Stomach (tissue), 9 donors: ENCODE data around the gene ATP11B. TPM values are rescaled to one million over a fixed set of nuclear protein-coding genes. Genes with fewer than 3 reads are reported as not detected.
A peak's percentile ranks its signal among the peaks of the same experiment; 100 is the strongest.
"Not testable (repeated sequence)": the region's sequence is repeated elsewhere in the genome, so short reads cannot be mapped to it uniquely, and the experiment has no call there.

Experiments used
- DNase-seq, 2 donors: peaks; one replicate each; pipeline versions ENCODE4 v3.0.0 to v3.0.0-alpha.2; 2013 to 2019
- H3K27ac ChIP-seq, 5 donors: fragments of 200-600 bp in 4 of 5; sonication (generic) in 4 of 5; one replicate each; pipeline ENCODE4 v1.5.1; 2013 to 2019; ENCODE audit warnings: mild to moderate bottlenecking in 1 of 5, moderate library complexity in 1 of 5
- H3K27me3 ChIP-seq, 3 donors: fragments of 200-600 bp; sonication (generic); one replicate each; pipeline ENCODE4 v1.5.1; 2017 to 2019; ENCODE audit warnings: mixed run types in 1 of 3
- H3K36me3 ChIP-seq, 4 donors: fragments of 200-600 bp; sonication (generic); 1 replicate in 3 of 4; 2 replicates in 1 of 4; pipeline ENCODE4 v1.5.1; 2016 to 2019
- H3K4me1 ChIP-seq, 4 donors: fragments of 200-600 bp; sonication (generic); one replicate each; pipeline ENCODE4 v1.5.1; 2016 to 2019
- H3K4me3 ChIP-seq, 4 donors: fragments of 200-600 bp; sonication (generic) in 3 of 4; one replicate each; pipeline ENCODE4 v1.5.1; 2016 to 2019; ENCODE audit warnings: mild to moderate bottlenecking in 1 of 4
- H3K9me3 ChIP-seq, 4 donors: fragments of 200-600 bp; sonication (generic); one replicate each; pipeline ENCODE4 v1.5.1; 2016 to 2019
- CTCF ChIP-seq, 7 experiments: fragments of 450-650 bp in 4 of 7; fragments of 200-600 bp in 3 of 7; sonication (generic) in 3 of 7; IDR thresholded peaks; one replicate each; pipeline ENCODE4 v1.5.1; 2016 to 2019; ENCODE audit warnings: antibody characterized with exemption in 7 of 7, control low read depth in 2 of 7, mild to moderate bottlenecking in 1 of 7
- EP300 ChIP-seq: sonication (generic); formaldehyde crosslinking; IDR thresholded peaks from one replicate; pipeline ENCODE4 v1.6.1; 2017; ENCODE audit warnings: antibody characterized with exemption
- POLR2A ChIP-seq, 4 donors: fragments of 450-650 bp; IDR thresholded peaks; one replicate each; pipeline ENCODE4 v1.6.1; 2016; ENCODE audit warnings: antibody characterized with exemption in 4 of 4, control low read depth in 2 of 4, mild to moderate bottlenecking in 1 of 4, moderate library complexity in 1 of 4
- POLR2AphosphoS5 ChIP-seq, 3 donors: sonication (generic); formaldehyde crosslinking; IDR thresholded peaks; one replicate each; pipeline ENCODE4 v1.6.1; 2016; ENCODE audit warnings: antibody characterized with exemption in 3 of 3
- WGBS, 5 donors: extraction: QIAGEN DNeasy Blood & Tissue Kit in 3 of 5; methylation state at CpG; one replicate each; pipeline versions ENCODE4 v1.1.5 to v1.1.7; 2013 to 2018; 5-methylcytosine and 5-hydroxymethylcytosine counted together
- intact Hi-C: fragments of 100-400 bp; cut with DNase I; formaldehyde crosslinking; loops from one replicate; pipeline ENCODE4 v1.15.1; 2023; ENCODE audit warnings: low total_unique reads
- polyA plus RNA-seq, 3 donors: library from polyadenylated mRNA; stranded (reverse); fragments of 200-250 nt; gene quantifications; one replicate each; pipeline ENCODE4 v1.2.3, GENCODE V29; 2013
- total RNA-seq, 5 donors: library from RNA; depleted of rRNA; stranded (reverse); fragments of >200 nt; gene quantifications; one replicate each; pipeline versions ENCODE4 v1.1.0 to v1.2.3, GENCODE V29; 2014 to 2016
- donor health status: healthy with polysubstance abuse.
- donor health status: Bipolar disorder and iron deficiency.
- donor health status: healthy.

Gene ATP11B
- total and polyA plus RNA-seq, 8 donors: 9.6 to 449 (median 120) TPM

DNA sequence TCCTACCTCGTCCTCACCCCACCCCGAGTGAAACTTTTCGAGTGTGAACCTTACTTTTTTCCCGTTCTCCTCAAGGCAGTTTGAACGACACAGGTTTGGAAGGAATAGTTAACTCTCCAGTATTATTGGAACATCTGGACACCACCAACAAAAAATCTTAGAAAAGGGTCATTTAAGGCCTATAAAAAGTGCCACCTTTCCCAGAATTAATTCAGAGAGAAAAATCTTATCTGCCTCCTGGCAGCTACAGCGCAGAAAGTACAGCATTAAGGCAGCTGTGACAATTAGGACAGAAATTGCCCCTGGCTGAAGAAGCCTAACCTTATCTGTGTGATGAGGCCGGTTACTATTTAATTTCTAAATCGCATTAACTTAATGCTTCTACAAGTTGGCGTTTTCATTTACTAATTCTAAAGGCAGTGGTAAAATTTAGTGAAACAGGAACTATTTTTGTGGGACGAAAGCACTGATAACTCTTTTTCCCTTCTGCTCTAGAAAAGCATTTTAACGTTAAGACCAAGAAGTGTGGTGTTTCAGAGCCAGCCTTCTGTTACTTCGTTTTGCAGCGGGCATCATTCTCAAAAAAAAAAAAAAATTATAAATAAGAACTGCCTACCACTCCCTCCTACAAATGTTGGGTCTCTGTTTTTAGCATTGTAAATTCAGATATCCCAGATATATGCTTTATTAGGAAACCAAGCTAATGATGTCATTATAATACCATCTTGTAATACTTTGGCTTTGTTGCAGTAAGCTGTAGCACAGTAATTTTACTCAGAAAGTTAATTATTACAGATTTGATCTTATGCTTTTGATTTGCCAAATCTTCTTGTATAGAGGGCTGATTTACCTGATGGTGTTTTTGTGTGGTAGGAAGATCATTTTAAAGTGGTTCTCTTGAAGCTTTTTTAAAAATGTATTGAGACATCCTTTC is 1.4 kb downstream of the ATP11B start:
- peak in 1 of 2 donors; percentile 33 for DNase-seq
- WGBS, 5 donors: 2 to 6% (median 4%) methylated on average over 13 of the region's 13 CpGs
- TF ChIP-seq CTCF (IDR thresholded peaks at IDR 0.05): no peak
- no peak for TF ChIP-seq POLR2AphosphoS5 (IDR thresholded peaks at IDR 0.05)
- intact Hi-C loops: no loop called here
- Histone ChIP-seq H3K36me3 (no peaks in the 10 kb centered on the region), H3K9me3 (no peaks in the 10 kb centered on the region), H3K4me3 (peak overlapping the region; percentile 84 to 96 (median 90)), H3K27me3 (no peaks in the 10 kb centered on the region), H3K27ac (peak overlapping the region; percentile 95 to 99 (median 96)), H3K4me1 (peaks cover 0 to 51% (median 34%) of the 10 kb centered on the region in 4 donors)

- Histone ChIP-seq H3K4me3 (peak overlapping the region; percentile 84 to 96 (median 90)), H3K9me3 (no peaks in the 10 kb centered on the region), H3K27me3 (no peaks in the 10 kb centered on the region), H3K4me1 (peaks cover 0 to 50% (median 34%) of the 10 kb centered on the region in 4 donors), H3K36me3 (no peaks in the 10 kb centered on the region), H3K27ac (peak overlapping the region in 4 of 5 donors; percentile 95 to 99 (median 97))
- 10 to 25% (median 19%) methylated on average over 3 of the region's 3 CpGs for WGBS, 5 donors
- TF ChIP-seq POLR2AphosphoS5 (IDR thresholded peaks at IDR 0.05) (peak in 2 of 3 donors; percentile 46 to 56), EP300 (no peak)
- DNase-seq: peak in 1 of 2 donors; percentile 82
- intact Hi-C loops: no loop called here
Observed at GRCh38 chr3:182795389-182795782, 2.1 kb downstream of the ATP11B start.

- TF ChIP-seq EP300 (no peak), POLR2A (IDR thresholded peaks at IDR 0.05) (no peak), POLR2AphosphoS5 (IDR thresholded peaks at IDR 0.05) (no peak), CTCF (IDR thresholded peaks at IDR 0.05) (no peak)
- intact Hi-C loops: no loop called here
- peaks cover 0 to 58% (median 34%) of the 10 kb centered on the region in 4 donors for H3K4me1 ChIP-seq
- H3K27ac ChIP-seq: no peak overlapping the region
- no peak for DNase-seq
- WGBS, 5 donors: 84 to 100% (median 93%) methylated on average over 1 of the region's 1 CpG
- no peaks in the 10 kb centered on the region for H3K27me3 ChIP-seq
- H3K9me3 ChIP-seq: no peaks in the 10 kb centered on the region
- no peak overlapping the region for H3K4me3 ChIP-seq
- H3K36me3 ChIP-seq: no peaks in the 10 kb centered on the region
Observed at GRCh38 chr3:182796310-182796709, 3.0 kb downstream of the ATP11B start.

GRCh38 chr3:182797876-182798275 is 4.6 kb downstream of the ATP11B start:
- no peaks in the 10 kb centered on the region for H3K27me3 ChIP-seq
- no peaks in the 10 kb centered on the region for H3K9me3 ChIP-seq
- H3K4me3 ChIP-seq: no peak overlapping the region
- no peak for DNase-seq
- intact Hi-C loops: no loop called here
- H3K4me1 ChIP-seq: peaks cover 0 to 66% (median 37%) of the 10 kb centered on the region in 4 donors
- H3K27ac ChIP-seq: no peak overlapping the region
- no peaks in the 10 kb centered on the region for H3K36me3 ChIP-seq
- no peak for TF ChIP-seq EP300
- no peak for TF ChIP-seq CTCF (IDR thresholded peaks at IDR 0.05)
- TF ChIP-seq POLR2A (IDR thresholded peaks at IDR 0.05): no peak
- TF ChIP-seq POLR2AphosphoS5 (IDR thresholded peaks at IDR 0.05): no peak
- WGBS, 5 donors: 29 to 44% (median 39%) methylated on average over 1 of the region's 1 CpG

GRCh38 chr3:182799143-182799542 is 5.8 kb downstream of the ATP11B start:
- H3K27ac ChIP-seq, H3K4me3 ChIP-seq, H3K9me3 ChIP-seq, H3K36me3 ChIP-seq, intact Hi-C loops, H3K27me3 ChIP-seq, DNase-seq: not testable (repeated sequence)
- peaks cover 0 to 79% (median 45%) of the 10 kb centered on the region in 4 donors for H3K4me1 ChIP-seq
- WGBS, 5 donors: 86 to 95% (median 93%) methylated on average over 16 of the region's 16 CpGs
